Mammary epithelial cell (primary cell): ENCODE results near the gene SLC19A2.

ENCODE experiments used
- CTCF ChIP-seq, 2 donors: IDR thresholded peaks in 1 of 2; conservative IDR thresholded peaks in 1 of 2; 2 replicates each; pipeline ENCODE4 v1.5.1; 2011 to 2012; ENCODE audit warnings: inconsistent platforms in 2 of 2, low read length in 2 of 2, mild to moderate bottlenecking in 2 of 2, control low read depth in 1 of 2, low read depth in 1 of 2; ENCODE audit not compliant: insufficient read depth in 1 of 2; ENCODE audit errors: extremely low read depth in 1 of 2
- EZH2 ChIP-seq: IDR thresholded peaks from 2 replicates; pipeline ENCODE4 v1.6.1; 2012; ENCODE audit warnings: low read length, inconsistent platforms, borderline replicate concordance

- TF ChIP-seq CTCF (conservative IDR thresholded peaks at IDR 0.05 in 1 of 2, IDR thresholded peaks at IDR 0.05 in 1 of 2; ENCODE audit: extremely low read depth in 1 of 2, insufficient read depth in 1 of 2, low read depth in 1 of 2, low read length in 2 of 2) (peak in 1 of 2 donors; percentile 29), EZH2 (no peak)
Measured at GRCh38 chr1:169509354-169509753, 23.6 kb upstream of the SLC19A2 start.
